KOPT-K1 (cell line): ENCODE data around the gene SNRNP27.

Experiments
- H3K27ac ChIP-seq: fragments of 200-600 bp; sonication (generic); 2 replicates; pipeline ENCODE4 v1.5.1; 2016; ENCODE audit warnings: antibody characterized with exemption, mild to moderate bottlenecking, low read depth, low read length; ENCODE audit not compliant: poor library complexity, severe bottlenecking
- H3K36me3 ChIP-seq: fragments of 200-600 bp; sonication (generic); 2 replicates; pipeline ENCODE4 v1.5.1; 2017; ENCODE audit warnings: antibody characterized with exemption, mild to moderate bottlenecking, low read length, moderate library complexity; ENCODE audit not compliant: insufficient read depth
- H3K9me3 ChIP-seq: fragments of 200-600 bp; sonication (generic); 2 replicates; pipeline ENCODE4 v1.5.1; 2017; ENCODE audit warnings: antibody characterized with exemption, low read length, mild to moderate bottlenecking; ENCODE audit not compliant: insufficient read depth, poor library complexity, severe bottlenecking

The SNRNP27 gene

DNA sequence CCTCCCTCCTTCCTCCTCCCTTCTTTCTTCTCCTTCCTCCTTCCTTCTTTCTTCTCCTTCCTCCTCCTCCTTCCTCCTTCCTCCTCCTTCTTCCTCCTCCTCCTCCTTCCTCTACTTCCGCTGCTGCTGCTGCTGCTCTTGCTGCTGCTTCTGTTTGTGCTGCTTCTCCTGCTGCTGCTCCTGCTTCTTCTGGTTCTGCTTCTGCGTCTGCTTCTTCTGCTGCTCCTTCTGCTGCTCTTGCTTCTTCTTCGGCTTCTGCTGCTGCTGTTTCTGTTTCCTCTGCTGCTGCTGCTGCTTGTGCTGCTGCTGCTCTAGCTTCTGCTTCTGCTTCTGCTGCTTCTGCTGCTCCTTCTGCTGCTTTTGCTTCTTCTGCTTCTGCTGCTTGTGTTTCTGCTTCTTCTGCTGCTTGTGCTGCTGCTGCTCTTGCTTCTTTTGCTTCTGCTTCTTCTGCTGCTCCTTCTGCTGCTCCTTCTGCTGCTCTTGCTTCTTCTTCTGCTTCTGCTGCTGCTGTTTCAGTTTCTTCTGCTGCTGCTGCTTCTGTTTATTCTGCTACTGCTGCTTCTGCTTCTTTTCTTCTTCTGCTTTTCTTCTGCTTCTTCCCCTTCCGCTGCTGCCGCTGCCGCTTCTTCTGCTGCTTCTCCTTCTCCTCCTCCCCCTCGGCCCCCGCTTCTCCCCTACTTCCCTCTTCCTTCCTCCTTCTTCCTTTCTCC lies 8.6 kb downstream of the SNRNP27 start:
- H3K27ac ChIP-seq, result no peak overlapping the region
- peaks cover 98% of the 10 kb centered on the region for H3K36me3 ChIP-seq
- no peaks in the 10 kb centered on the region for H3K9me3 ChIP-seq

GRCh38 chr2:69907216-69907615 lies 13.5 kb downstream of the SNRNP27 start:
- H3K9me3 ChIP-seq, result no peaks in the 10 kb centered on the region
- no peak overlapping the region for H3K27ac ChIP-seq
- peaks cover 91% of the 10 kb centered on the region for H3K36me3 ChIP-seq

DNA sequence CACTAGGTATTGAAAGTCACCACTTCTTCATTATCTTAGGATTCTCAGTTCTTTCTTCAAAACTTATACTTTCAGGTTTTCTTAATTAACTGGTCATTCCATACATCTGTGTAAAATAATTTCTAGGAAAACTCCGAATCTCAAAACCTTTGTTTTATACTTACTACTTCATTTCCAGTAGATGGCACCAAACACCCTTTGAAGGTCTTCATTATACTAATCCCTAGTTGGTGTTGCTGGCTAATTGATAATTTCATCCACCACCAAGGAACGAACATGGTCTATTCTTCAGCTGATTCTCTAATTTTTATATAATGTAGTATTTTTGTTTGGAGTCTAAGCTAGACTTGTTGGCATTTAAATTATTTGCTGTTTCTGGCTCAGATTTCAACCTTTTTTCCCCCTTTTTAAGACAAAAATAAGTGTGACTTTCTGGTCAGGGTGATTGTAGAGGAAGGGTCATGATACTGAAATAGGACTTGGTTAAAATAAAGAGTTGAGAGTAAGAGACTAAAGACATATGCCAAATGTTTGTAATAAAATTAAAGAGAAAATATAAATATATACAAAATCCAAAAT lies 18.3 kb downstream of the SNRNP27 start:
- no peaks in the 10 kb centered on the region for H3K9me3 ChIP-seq
- H3K27ac ChIP-seq, result no peak overlapping the region
- H3K36me3 ChIP-seq, result peaks cover 44% of the 10 kb centered on the region

- Histone ChIP-seq H3K36me3 (peaks cover 21% of the 10 kb centered on the region), H3K27ac (peak overlapping the region; percentile 67), H3K9me3 (no peaks in the 10 kb centered on the region)
These were observed 20.6 kb downstream of the SNRNP27 start for GRCh38 chr2:69914164-69914949.

DNA sequence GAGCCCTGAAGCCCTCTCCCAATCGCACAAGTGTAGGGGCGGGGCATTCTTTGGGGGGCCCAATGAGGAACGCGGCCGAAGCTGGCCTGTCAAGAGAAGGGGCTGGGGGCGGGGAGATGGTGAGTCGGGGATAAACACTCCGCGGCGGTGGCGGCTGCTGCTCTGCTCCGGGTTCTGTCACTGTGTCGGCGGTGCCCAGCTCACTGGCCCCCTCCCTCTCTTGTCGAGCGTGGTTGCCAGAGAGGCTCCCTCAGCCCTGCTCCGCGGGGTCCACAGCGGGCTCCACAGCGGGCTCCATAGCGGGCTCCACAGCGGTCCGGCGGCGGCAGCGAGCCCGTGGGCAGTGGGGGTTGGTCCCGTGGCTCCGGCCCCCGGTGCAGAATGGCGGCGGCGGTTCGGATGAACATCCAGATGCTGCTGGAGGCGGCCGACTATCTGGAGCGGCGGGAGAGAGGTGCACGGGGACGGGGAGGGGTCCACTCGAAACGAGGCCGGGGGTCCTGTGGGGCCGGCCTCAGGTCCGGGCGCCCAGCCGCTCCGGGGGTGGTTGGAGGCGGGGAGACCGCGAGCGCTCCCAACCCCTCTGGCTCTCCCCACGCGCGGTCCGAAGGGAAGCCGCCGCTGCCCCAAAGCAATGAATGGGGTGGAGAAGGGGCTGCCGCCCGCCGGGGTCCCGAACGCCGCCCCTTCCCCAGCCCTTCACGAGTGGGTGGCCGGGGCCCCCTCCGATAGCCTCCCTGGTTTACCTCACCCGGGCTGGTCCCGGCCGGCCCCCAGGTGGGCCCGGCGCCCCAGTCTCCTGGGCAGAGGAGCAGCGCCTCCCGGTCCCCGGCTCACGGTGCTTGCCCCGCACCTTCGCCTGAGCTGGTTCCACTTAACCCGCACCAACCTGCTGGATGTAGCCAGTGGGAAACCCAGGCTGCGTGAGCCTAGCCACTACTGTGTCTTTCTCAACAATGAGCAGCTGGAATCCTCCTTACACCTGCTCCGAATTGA lies 21.5 kb downstream of the SNRNP27 start, which contains the start of gene MXD1:
TSS of gene MXD1 (plus strand) at position 160 of the 996 bp plus-strand sequence. CDS start at position 382, 222 bp downstream.
- Histone ChIP-seq H3K9me3 (no peaks in the 10 kb centered on the region), H3K36me3 (peaks cover 12% of the 10 kb centered on the region), H3K27ac (peak within 1 kb of the TSS; percentile 67)

- no peaks in the 10 kb centered on the region for H3K9me3 ChIP-seq
- H3K27ac ChIP-seq, result no peak overlapping the region
- 0 out of 2 replicates have a peak, but pooled peaks cover 4% of the 10 kb centered on the region for H3K36me3 ChIP-seq
These were observed 22.4 kb downstream of the SNRNP27 start for GRCh38 chr2:69916106-69916505.

- no peak overlapping the region for H3K27ac ChIP-seq
- H3K9me3 ChIP-seq, result no peaks in the 10 kb centered on the region
- peaks cover 7% of the 10 kb centered on the region for H3K36me3 ChIP-seq
These were observed 24.1 kb downstream of the SNRNP27 start for GRCh38 chr2:69917852-69918251.

DNA sequence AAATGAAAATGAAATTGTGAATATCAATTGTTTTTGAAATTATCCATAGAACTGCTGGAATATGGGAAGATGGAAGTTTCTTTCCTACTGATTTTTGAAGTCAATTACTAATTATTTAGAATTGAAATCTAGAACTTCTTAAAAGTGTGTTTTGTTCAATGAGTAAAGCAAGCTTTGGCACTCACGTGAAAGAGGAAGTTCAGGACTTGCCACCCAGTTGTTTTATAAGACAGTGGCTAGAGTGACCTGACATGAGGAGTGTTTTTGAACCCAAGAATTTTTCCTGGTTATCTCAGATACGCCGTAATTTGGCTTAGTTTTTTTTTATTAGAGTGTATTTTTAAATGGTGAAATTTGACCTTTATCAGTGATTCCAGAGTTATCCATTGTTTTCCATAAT lies 24.6 kb downstream of the SNRNP27 start:
- peaks cover 7% of the 10 kb centered on the region for H3K36me3 ChIP-seq
- H3K27ac ChIP-seq, result no peak overlapping the region
- no peaks in the 10 kb centered on the region for H3K9me3 ChIP-seq

DNA sequence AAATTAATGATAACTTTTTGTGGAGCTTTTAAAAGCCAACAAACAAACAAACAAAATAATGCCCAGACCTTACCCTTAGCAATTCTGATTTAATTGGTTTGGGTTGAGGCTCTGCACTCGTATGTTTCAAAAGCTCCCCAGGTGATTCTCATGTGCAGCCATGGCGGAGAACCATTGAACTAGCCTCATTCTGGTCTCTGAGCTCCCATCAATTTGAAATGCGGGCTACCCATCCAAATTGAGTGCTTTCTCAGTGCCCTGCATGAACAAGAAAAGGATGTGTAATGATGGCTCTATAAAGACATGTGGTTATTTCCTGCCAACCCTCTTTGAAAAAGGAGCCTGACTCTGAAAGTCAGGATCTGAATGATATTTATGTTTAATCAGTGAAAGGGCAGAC lies 29.4 kb downstream of the SNRNP27 start:
- no peak overlapping the region for H3K27ac ChIP-seq
- peaks cover 7% of the 10 kb centered on the region for H3K36me3 ChIP-seq
- no peaks in the 10 kb centered on the region for H3K9me3 ChIP-seq

DNA sequence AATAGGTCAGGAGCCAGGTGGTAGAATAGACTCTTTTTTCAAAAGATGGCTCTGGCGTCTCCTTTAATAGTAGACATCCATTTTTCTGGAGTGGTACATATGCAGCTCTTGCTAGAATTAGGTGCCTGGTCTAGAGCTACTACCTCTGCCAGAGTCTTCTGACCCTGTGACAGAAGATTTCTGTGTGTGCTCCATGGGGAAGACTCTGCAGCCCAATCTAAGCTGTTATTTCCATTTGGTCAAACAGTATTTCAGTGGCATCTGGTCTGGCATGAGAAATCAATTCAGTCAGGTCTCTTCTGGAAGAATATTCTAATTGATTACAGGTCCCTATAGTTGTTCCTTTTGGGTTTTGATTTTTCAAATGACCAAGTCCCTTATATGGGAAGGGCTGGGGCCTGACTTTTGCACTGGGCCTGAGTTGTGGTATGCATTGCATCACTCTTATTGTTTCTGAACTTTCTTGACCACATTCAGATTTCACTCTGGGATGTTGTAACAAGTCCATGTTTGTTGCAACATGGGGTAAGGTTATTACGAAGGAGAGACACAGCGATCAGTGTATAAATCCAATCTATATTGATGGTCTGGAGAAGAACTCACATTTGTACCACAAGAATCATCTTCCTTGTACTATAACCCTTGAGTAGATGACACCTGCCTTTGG lies 33.2 kb downstream of the SNRNP27 start:
- H3K27ac ChIP-seq, result no peak overlapping the region
- peaks cover 2% of the 10 kb centered on the region; the same call in 1 of the 2 replicates for H3K36me3 ChIP-seq
- no peaks in the 10 kb centered on the region for H3K9me3 ChIP-seq

- H3K27ac ChIP-seq, result no peak overlapping the region
- peaks cover 14% of the 10 kb centered on the region; the same call in 1 of the 2 replicates for H3K36me3 ChIP-seq
- H3K9me3 ChIP-seq, result no peaks in the 10 kb centered on the region
These were observed 38.3 kb downstream of the SNRNP27 start for GRCh38 chr2:69931832-69932595.

DNA sequence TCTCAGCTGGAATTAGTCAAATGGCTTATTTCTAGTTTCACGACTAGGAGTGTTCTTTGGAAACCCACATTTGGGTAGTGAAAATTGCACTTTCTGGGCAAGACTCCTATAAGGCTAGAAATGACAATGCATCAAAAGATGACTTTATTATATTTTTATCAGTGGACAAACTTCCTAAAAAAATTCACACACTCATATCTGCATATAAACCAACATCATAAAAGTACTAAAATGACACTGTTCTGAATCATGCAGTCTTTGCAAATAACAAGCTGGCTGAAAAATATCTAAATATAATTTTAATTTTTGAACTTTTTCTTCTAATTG lies 38.8 kb downstream of the SNRNP27 start:
- no peaks in the 10 kb centered on the region for H3K9me3 ChIP-seq
- no peak overlapping the region for H3K27ac ChIP-seq
- H3K36me3 ChIP-seq, result peaks cover 19% of the 10 kb centered on the region; the same call in 1 of the 2 replicates

GRCh38 chr2:69933254-69933828 lies 39.6 kb downstream of the SNRNP27 start:
- H3K36me3 ChIP-seq, result peaks cover 26% of the 10 kb centered on the region; the same call in 1 of the 2 replicates
- H3K27ac ChIP-seq, result no peak overlapping the region

More at GRCh38 chr2:69933254-69933828, 39.6 kb downstream of the SNRNP27 start:
- H3K9me3 ChIP-seq, result no peaks in the 10 kb centered on the region
